ENCODE measurements around the gene PKLR. TPM values are rescaled to one million over a fixed set of nuclear protein-coding genes. Genes with fewer than 3 reads are reported as not detected.
A peak's percentile ranks its signal among the peaks of the same experiment; 100 is the strongest.

PKLR gene
- polyA plus RNA-seq, 1 experiment: not detected

DNA sequence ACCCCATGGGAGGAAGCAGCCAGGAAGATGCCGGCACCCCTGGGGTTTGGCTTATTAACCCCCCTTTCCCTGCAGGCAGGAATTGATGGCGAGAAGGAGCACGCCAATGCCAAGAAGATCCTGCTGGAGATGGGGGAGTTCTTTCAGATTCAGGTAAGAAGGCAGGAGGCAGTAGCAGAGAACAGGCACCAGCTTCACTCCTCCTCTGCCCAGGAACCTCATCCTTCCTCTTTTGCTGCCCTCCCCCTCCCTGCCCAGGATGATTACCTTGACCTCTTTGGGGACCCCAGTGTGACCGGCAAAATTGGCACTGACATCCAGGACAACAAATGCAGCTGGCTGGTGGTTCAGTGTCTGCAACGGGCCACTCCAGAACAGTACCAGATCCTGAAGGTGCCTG, 18.3 kb upstream of the PKLR start:
- POLR2A ChIA-PET: no interaction called here
- Histone ChIP-seq H3K27ac (ENCODE audit: low read depth, low read length) (no peak overlapping the region), H3K4me3 (ENCODE audit: low read depth, low read length) (no peak overlapping the region), H3K9me3 (ENCODE audit: control insufficient read depth, insufficient read depth, low read length) (no peaks in the 10 kb centered on the region; the same call in 1 of the 2 replicates), H3K27me3 (ENCODE audit: control insufficient read depth, insufficient read depth, low read length) (no peaks in the 10 kb centered on the region)
- TF ChIP-seq, protein P1, sequence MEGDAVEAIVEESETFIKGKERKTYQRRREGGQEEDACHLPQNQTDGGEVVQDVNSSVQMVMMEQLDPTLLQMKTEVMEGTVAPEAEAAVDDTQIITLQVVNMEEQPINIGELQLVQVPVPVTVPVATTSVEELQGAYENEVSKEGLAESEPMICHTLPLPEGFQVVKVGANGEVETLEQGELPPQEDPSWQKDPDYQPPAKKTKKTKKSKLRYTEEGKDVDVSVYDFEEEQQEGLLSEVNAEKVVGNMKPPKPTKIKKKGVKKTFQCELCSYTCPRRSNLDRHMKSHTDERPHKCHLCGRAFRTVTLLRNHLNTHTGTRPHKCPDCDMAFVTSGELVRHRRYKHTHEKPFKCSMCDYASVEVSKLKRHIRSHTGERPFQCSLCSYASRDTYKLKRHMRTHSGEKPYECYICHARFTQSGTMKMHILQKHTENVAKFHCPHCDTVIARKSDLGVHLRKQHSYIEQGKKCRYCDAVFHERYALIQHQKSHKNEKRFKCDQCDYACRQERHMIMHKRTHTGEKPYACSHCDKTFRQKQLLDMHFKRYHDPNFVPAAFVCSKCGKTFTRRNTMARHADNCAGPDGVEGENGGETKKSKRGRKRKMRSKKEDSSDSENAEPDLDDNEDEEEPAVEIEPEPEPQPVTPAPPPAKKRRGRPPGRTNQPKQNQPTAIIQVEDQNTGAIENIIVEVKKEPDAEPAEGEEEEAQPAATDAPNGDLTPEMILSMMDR (IDR thresholded peaks at IDR 0.05; ENCODE audit: low read depth, low read length): no peak
- no peak for DNase-seq (ENCODE audit: low read depth, low spot score)
- CTCF ChIA-PET: interaction anchor here (1.6 kb wide), 1 partner anchor 69 kb away, joined by 9 read pairs; no protein-coding TSS in a partner anchor

DNA sequence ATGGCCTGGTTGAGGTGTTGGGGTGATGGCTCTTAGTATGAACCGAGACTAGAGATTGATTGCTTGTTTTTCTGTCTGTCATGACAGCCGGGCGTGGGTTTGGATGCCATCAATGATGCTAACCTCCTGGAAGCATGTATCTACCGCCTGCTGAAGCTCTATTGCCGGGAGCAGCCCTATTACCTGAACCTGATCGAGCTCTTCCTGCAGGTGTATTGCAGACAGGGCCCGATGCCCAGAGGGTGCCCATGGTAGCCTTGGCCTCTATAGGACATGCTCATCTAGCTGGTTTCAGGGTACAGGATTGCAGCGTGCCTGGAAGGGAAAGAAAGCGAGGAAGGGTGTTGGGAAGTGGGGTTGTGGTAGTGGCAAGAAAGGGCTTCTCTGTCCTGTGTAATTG, 16.8 kb upstream of the PKLR start:
- no peak overlapping the region for H3K4me3 ChIP-seq (ENCODE audit: low read depth, low read length)
- ChIA-PET CTCF (no interaction called here), POLR2A (interaction anchor here (0.7 kb wide), 1 partner anchor 66 kb away, joined by 3 read pairs; no protein-coding TSS in a partner anchor)
- TF ChIP-seq, protein P1 (IDR thresholded peaks at IDR 0.05; ENCODE audit: low read depth, low read length): no peak
- H3K27ac ChIP-seq (ENCODE audit: low read depth, low read length): no peak overlapping the region
- no peaks in the 10 kb centered on the region for H3K27me3 ChIP-seq (ENCODE audit: control insufficient read depth, insufficient read depth, low read length)
- no peaks in the 10 kb centered on the region; the same call in 1 of the 2 replicates for H3K9me3 ChIP-seq (ENCODE audit: control insufficient read depth, insufficient read depth, low read length)
- DNase-seq (ENCODE audit: low read depth, low spot score): no peak

DNA sequence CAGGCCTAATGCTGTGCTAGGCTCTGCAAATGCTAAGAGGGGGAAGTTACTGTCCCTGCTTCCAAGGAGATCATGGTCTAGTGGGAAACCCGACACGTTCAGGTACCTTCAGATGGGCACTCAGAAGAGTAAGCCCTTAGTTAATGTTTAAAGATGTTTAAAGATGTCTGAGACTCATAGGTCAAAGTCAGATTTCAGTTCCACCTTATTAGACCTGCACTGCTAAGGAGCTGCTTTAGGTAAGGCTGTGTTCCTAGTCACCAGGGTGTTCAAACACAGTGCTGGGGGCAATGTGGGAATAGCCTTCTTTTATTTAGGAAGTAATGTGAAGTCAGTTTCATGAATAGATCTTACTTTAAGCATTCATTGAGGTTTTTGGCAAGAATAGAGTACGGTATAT, 15.7 kb upstream of the PKLR start:
- TF ChIP-seq, protein P1 (IDR thresholded peaks at IDR 0.05; ENCODE audit: low read depth, low read length): no peak
- ChIA-PET POLR2A (interaction anchor here (0.7 kb wide), 1 partner anchor 14 kb away, joined by 3 read pairs; no protein-coding TSS in a partner anchor), CTCF (interaction anchor here (1.7 kb wide), 1 partner anchor 66 kb away, joined by 9 read pairs; no protein-coding TSS in a partner anchor)
- no peak overlapping the region for H3K27ac ChIP-seq (ENCODE audit: low read depth, low read length)
- H3K4me3 ChIP-seq (ENCODE audit: low read depth, low read length): no peak overlapping the region
- no peaks in the 10 kb centered on the region; the same call in 1 of the 2 replicates for H3K9me3 ChIP-seq (ENCODE audit: control insufficient read depth, insufficient read depth, low read length)
- DNase-seq (ENCODE audit: low read depth, low spot score): no peak
- H3K27me3 ChIP-seq (ENCODE audit: control insufficient read depth, insufficient read depth, low read length): no peaks in the 10 kb centered on the region

DNA sequence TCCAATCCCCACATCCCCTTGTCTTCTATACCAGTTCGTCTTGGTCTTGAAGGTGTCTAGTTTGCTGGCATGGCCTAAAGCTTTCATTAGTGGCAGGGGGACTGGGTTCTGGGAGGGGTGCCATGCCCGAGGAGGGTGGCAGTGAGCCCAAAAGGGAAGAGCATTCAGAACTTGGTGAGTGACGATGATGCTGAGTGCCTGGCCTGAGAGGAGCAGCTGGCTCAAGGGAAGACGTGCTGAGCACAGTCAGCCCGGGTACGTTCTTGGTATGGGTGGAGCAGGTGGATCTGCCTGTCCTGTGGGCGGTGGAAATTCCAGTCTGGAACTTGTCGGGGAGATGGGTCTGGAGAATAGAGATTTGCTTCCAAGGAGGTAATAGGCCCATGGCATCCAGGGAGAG, 12.0 kb upstream of the PKLR start:
- POLR2A ChIA-PET: no interaction called here
- TF ChIP-seq, protein P1 (IDR thresholded peaks at IDR 0.05; ENCODE audit: low read depth, low read length): no peak
- CTCF ChIA-PET: interaction anchor here (1.3 to 4.0 kb wide), 2 partner anchors 9 to 62 kb away, joined by 5 to 17 read pairs; no protein-coding TSS in a partner anchor
- Histone ChIP-seq H3K27ac (ENCODE audit: low read depth, low read length) (no peak overlapping the region), H3K27me3 (ENCODE audit: control insufficient read depth, insufficient read depth, low read length) (no peaks in the 10 kb centered on the region), H3K4me3 (ENCODE audit: low read depth, low read length) (no peak overlapping the region), H3K9me3 (ENCODE audit: control insufficient read depth, insufficient read depth, low read length) (no peaks in the 10 kb centered on the region; the same call in 1 of the 2 replicates)
- DNase-seq (ENCODE audit: low read depth, low spot score): no peak

DNA sequence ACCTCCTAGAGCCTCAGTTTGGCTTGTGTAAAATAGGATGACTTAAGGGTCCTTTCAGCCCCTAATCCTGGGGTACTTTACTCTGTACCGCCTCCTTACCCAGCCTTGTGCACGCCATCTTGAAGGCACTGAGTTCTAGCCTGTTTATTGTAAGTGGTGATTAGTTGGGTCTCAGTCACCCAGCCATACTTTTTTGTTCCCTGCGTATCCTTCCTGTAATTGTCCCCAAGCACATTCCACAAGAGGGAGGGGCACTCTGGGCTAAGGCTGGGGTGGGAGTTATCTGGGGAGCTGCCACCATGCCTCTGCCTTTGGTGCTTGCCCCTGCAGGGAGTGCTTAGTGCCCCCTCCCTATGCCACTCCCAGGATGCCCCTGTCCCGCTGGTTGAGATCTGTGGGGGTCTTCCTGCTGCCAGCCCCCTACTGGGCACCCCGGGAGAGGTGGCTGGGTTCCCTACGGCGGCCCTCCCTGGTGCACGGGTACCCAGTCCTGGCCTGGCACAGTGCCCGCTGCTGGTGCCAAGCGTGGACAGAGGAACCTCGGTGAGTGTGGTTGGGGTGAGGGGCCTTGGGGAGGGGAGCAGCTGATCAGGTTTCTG, 8.3 kb upstream of the PKLR start:
- POLR2A ChIA-PET: no interaction called here
- DNase-seq (ENCODE audit: low read depth, low spot score): no peak
- H3K9me3 ChIP-seq (ENCODE audit: control insufficient read depth, insufficient read depth, low read length): no peaks in the 10 kb centered on the region; the same call in 1 of the 2 replicates
- peak overlapping the region; percentile 75 for H3K27ac ChIP-seq (ENCODE audit: low read depth, low read length)
- CTCF ChIA-PET: interaction anchor here (4.0 kb wide), 1 partner anchor 58 kb away, joined by 17 read pairs; no protein-coding TSS in a partner anchor
- peak overlapping the region; percentile 85 for H3K4me3 ChIP-seq (ENCODE audit: low read depth, low read length)
- no peaks in the 10 kb centered on the region for H3K27me3 ChIP-seq (ENCODE audit: control insufficient read depth, insufficient read depth, low read length)
- TF ChIP-seq, protein P1 (IDR thresholded peaks at IDR 0.05; ENCODE audit: low read depth, low read length): no peak
